Osteocyte (in vitro differentiated cells): Measurements from ENCODE around the gene PIP4P1. TPM values are rescaled to one million over a fixed set of nuclear protein-coding genes. Genes with fewer than 3 reads are reported as not detected.

ENCODE experiments used
- DNase-seq: peaks from one replicate; pipeline ENCODE4 v3.0.0; 2021; ENCODE audit warnings: mixed read lengths; ENCODE audit not compliant: unreplicated experiment; ENCODE audit errors: extremely low spot score
- H3K27ac Mint-ChIP-seq: one replicate; pipeline ENCODE4 v1.8.0; 2021; ENCODE audit warnings: mild to moderate bottlenecking, mixed read lengths; ENCODE audit not compliant: unreplicated experiment
- H3K27me3 Mint-ChIP-seq: one replicate; pipeline ENCODE4 v1.8.0; 2021; ENCODE audit warnings: mixed read lengths; ENCODE audit not compliant: unreplicated experiment
- H3K36me3 Mint-ChIP-seq: one replicate; pipeline ENCODE4 v1.8.0; 2021; ENCODE audit warnings: mixed read lengths; ENCODE audit not compliant: unreplicated experiment
- H3K4me1 Mint-ChIP-seq: one replicate; pipeline ENCODE4 v1.8.0; 2021; ENCODE audit warnings: mixed read lengths; ENCODE audit not compliant: unreplicated experiment
- H3K4me3 Mint-ChIP-seq: one replicate; pipeline ENCODE4 v1.8.0; 2021; ENCODE audit warnings: mild to moderate bottlenecking, moderate library complexity, mixed read lengths; ENCODE audit not compliant: unreplicated experiment
- H3K9me3 Mint-ChIP-seq: one replicate; pipeline ENCODE4 v1.8.0; 2021; ENCODE audit warnings: mixed read lengths; ENCODE audit not compliant: unreplicated experiment
- total RNA-seq: library from RNA; stranded (reverse); gene quantifications from 2 replicates; pipeline ENCODE4 v1.2.1, GENCODE V29; 2021
- TF ChIP-seq, protein P1 (sequence below): fragments of 200-600 bp; sonication (generic); IDR thresholded peaks from 2 replicates; pipeline ENCODE4 v1.5.0; 2021; ENCODE audit warnings: antibody characterized with exemption, mild to moderate bottlenecking, moderate library complexity

PIP4P1 gene
- total RNA-seq, 1 donor from 2014 or later = 36.8 TPM

- TF ChIP-seq, protein P1, sequence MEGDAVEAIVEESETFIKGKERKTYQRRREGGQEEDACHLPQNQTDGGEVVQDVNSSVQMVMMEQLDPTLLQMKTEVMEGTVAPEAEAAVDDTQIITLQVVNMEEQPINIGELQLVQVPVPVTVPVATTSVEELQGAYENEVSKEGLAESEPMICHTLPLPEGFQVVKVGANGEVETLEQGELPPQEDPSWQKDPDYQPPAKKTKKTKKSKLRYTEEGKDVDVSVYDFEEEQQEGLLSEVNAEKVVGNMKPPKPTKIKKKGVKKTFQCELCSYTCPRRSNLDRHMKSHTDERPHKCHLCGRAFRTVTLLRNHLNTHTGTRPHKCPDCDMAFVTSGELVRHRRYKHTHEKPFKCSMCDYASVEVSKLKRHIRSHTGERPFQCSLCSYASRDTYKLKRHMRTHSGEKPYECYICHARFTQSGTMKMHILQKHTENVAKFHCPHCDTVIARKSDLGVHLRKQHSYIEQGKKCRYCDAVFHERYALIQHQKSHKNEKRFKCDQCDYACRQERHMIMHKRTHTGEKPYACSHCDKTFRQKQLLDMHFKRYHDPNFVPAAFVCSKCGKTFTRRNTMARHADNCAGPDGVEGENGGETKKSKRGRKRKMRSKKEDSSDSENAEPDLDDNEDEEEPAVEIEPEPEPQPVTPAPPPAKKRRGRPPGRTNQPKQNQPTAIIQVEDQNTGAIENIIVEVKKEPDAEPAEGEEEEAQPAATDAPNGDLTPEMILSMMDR = no peak
- H3K36me3 Mint-ChIP-seq = no peaks in the 10 kb centered on the region
- H3K9me3 Mint-ChIP-seq = no peaks in the 10 kb centered on the region
- H3K27me3 Mint-ChIP-seq = peaks cover 55% of the 10 kb centered on the region
- H3K4me1 Mint-ChIP-seq = peaks cover 4% of the 10 kb centered on the region
- DNase-seq = no peak
- H3K27ac Mint-ChIP-seq = no peak overlapping the region
- no peak overlapping the region for H3K4me3 Mint-ChIP-seq
These were observed 25.6 kb upstream of the PIP4P1 start for GRCh38 chr14:20486684-20487395.

DNA sequence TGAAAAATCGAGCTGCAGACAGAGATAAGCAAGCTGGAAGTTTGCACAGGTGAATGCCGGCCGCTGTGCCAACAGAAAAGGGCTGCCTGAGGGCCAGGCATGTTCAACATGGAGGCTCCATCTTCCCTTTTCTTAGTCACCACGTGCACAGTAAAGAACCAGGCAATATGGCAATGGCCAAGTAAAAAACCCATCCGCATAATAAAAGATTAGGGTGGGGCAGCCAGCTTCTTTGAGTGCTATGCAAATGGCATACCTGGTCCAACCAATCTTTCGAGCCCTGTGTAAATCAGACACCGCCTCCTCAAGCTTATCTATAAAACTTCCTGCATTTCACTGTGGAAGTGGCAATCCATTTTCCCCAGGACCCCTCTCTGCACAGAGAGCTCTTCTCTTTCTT is 24.7 kb upstream of the PIP4P1 start:
- DNase-seq = no peak
- Mint-ChIP-seq H3K27ac (no peak overlapping the region), H3K36me3 (no peaks in the 10 kb centered on the region), H3K9me3 (no peaks in the 10 kb centered on the region), H3K27me3 (peaks cover 50% of the 10 kb centered on the region), H3K4me3 (no peak overlapping the region), H3K4me1 (peaks cover 4% of the 10 kb centered on the region)
- TF ChIP-seq, protein P1 = no peak

DNA sequence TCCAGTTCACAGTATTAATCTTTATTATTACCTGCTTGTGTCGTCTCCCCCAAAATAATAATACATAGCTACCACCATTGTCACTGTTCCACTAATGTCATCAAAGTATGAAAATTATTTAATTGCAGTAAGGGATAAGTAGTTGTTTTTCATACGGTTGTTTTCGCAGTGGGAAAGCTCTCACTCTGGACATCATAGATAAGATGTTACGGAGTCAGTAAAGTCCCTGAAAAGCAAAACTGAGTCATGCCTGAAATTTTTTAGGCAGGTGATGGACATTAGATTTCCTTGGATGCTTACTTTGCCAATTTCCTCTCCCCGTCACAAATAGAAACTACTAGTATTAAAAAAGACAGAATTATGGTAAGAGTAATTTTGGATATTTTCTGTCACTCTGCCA is 21.1 kb upstream of the PIP4P1 start:
- peaks cover 3% of the 10 kb centered on the region for H3K36me3 Mint-ChIP-seq
- no peaks in the 10 kb centered on the region for H3K9me3 Mint-ChIP-seq
- no peak for DNase-seq
- TF ChIP-seq, protein P1 = no peak
- H3K27me3 Mint-ChIP-seq = peaks cover 37% of the 10 kb centered on the region
- no peak overlapping the region for H3K27ac Mint-ChIP-seq
- H3K4me3 Mint-ChIP-seq = no peak overlapping the region
- no peaks in the 10 kb centered on the region for H3K4me1 Mint-ChIP-seq

- DNase-seq = no peak
- Mint-ChIP-seq H3K4me3 (no peak overlapping the region), H3K27ac (no peak overlapping the region), H3K36me3 (peaks cover 20% of the 10 kb centered on the region), H3K27me3 (peaks cover 19% of the 10 kb centered on the region), H3K4me1 (no peaks in the 10 kb centered on the region), H3K9me3 (no peaks in the 10 kb centered on the region)
- TF ChIP-seq, protein P1 = no peak
These were observed 17.7 kb upstream of the PIP4P1 start for GRCh38 chr14:20478894-20479293.

DNA sequence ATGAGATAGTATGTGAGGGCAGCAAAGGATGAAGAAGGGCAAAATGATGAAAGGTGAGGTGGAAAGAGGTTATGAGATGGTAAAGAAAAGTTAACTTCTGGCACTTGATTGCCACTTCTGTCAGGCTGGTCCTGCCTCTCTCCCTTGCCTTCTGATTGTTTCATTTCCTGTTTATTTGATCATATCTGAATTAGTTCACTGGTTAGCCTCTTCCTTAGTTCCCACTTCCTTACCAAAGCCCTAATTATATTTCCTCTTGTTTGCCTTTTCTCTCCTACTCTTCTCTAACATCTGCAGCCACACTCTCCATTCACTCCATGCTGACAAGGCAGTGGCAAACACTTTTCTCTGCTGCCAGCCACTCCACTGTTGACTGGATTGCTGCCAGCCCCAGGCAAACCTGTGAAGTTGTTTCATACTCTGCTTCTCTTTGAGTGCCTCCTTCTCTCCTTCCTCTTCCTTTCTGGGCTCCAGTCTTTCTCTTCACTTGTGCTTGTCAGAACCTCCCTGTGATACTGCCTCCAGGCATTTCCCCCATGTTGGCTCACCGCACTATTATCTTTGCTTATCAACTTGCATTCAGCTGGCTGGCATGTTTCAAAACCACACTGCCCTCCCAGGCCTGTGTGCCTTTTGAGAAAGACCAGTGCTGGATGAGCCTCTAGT is 16.1 kb upstream of the PIP4P1 start:
- H3K36me3 Mint-ChIP-seq = peaks cover 25% of the 10 kb centered on the region
- no peak for DNase-seq
- no peaks in the 10 kb centered on the region for H3K4me1 Mint-ChIP-seq
- peak overlapping the region; percentile 3 for H3K27ac Mint-ChIP-seq
- peaks cover 5% of the 10 kb centered on the region for H3K27me3 Mint-ChIP-seq
- TF ChIP-seq, protein P1 = no peak
- H3K9me3 Mint-ChIP-seq = no peaks in the 10 kb centered on the region
- H3K4me3 Mint-ChIP-seq = no peak overlapping the region
